ENCODE measurements around the gene CDCA3.

CDCA3 gene

GRCh38 chr12:6852651-6853354 lies 1.7 kb upstream of the CDCA3 start:
- peak; percentile 90 for DNase-seq

DNA sequence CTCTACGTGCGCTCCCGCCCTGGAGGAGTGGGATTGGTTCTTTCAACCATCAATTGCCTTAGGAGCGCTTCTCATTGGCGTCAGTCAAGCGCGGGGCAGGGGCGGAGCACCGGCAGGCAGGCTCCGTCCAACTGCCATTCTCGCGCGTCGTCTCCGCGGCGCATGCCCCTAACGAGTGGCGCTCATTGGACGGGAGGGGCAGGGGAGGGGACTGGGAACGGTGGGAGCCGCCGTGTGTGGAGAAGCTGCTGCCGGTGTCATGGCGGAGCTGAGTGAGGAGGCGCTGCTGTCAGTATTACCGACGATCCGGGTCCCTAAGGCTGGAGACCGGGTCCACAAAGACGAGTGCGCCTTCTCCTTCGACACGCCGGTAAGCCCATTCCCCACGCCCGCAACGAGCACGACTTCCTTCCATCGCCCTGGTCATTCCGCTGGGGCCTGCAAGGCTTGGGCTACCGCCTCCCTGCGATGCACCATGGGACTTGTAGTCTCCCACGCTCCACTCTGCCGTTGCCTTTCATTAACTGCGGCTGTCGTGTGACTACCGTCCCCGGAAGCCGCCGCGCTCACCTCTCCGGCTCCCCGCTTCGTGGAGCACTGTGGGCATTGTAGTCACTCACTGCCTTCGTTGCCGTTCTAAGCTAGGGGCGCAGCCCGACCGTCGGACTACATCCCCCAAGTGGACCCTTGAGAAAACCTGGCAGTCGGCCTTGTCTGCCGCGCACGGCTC lies 1.0 kb upstream of the CDCA3 start, which contains the start of gene USP5:
Gene USP5, plus strand, starts transcription at position 230 of the 730 bp plus-strand sequence. Its CDS starts 30 bp downstream, at position 260.
- peak; percentile 100 for DNase-seq

GRCh38 chr12:6850796-6851152 lies 312 bp downstream of the CDCA3 start:
- DNase-seq: no peak

- no peak for DNase-seq
Observed at GRCh38 chr12:6849976-6850560, 1.0 kb downstream of the CDCA3 start.

DNA sequence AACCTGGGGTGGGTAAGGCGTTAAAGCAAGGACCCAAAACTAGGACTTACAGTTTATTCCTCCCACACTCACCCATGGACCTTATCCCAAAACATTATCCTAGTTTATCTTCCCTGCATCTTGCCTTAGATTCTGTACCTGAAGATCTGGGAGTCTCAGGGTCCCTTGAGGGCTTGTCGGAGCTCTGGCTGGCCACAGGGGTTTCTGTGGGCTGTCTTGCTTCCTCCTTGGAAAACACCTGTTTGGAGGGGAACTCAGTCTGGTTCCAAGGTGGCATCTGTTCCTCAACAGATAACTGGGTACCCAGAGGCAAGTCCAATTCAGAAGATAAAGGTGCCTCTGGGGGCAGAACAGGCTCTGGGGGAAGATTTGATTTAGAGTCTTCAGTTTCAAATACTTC lies 1.7 kb downstream of the CDCA3 start:
- no peak for DNase-seq

- no peak for DNase-seq
Observed at GRCh38 chr12:6847676-6848075, 3.4 kb downstream of the CDCA3 start.

GRCh38 chr12:6846316-6846869 lies 4.7 kb downstream of the CDCA3 start:
- no peak for DNase-seq

- DNase-seq: no peak
Observed at GRCh38 chr12:6845395-6845794, 5.7 kb downstream of the CDCA3 start.

DNA sequence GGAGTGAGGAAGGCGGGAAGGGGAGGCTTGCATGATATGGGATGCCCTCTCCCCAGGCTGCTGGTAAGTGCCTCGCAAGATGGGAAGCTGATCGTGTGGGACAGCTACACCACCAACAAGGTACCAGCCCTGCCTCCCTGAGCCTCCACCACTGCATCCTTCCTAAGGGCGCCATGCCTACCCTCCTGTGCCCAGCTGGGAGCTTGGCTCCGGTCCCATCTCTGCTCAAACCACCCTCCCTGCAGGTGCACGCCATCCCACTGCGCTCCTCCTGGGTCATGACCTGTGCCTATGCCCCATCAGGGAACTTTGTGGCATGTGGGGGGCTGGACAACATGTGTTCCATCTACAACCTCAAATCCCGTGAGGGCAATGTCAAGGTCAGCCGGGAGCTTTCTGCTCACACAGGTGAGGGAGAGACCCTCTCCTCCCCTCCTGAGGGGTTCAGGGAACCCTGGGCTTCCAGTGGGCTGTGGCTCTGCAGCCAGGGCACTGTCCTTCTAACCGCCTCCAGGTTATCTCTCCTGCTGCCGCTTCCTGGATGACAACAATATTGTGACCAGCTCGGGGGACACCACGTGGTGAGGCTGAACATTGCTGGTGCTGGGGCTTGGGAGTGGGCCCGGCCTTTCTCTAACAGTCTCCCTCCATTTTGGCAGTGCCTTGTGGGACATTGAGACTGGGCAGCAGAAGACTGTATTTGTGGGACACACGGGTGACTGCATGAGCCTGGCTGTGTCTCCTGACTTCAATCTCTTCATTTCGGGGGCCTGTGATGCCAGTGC lies 7.8 kb downstream of the CDCA3 start:
- no peak for DNase-seq

- DNase-seq: no peak
Observed at GRCh38 chr12:6842075-6842474, 9.0 kb downstream of the CDCA3 start.

GRCh38 chr12:6840761-6841515 lies 10.1 kb downstream of the CDCA3 start, which contains the start of gene GNB3:
GNB3 (plus strand) TSS chr12:6840925; CDS start chr12:6841288, 363 bp downstream.
- DNase-seq: no peak

DNA sequence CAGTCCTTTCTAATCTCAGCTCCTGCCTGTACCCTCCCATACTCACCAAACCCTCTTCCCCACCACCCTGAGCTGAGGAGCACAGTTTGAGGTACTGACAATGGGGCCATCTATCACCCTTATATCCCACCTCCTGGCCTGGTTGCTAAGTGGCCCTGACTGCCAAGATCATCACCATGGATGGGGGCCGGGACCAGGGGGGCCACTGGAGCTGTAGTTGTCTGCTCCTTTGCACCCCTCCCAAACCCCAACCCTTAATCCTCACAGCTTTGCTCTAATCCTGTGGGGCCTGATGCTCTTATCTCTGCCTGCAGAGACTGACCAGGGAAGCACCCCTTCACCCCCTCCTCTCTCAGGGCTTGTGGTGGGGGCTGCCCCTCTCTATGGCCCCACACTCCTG lies 10.8 kb downstream of the CDCA3 start:
- DNase-seq: no peak

- no peak for DNase-seq
Observed at GRCh38 chr12:6839482-6840201, 11.4 kb downstream of the CDCA3 start.

GRCh38 chr12:6838854-6839253 lies 12.2 kb downstream of the CDCA3 start:
- DNase-seq: no peak

GRCh38 chr12:6837370-6838060 lies 13.6 kb downstream of the CDCA3 start:
- DNase-seq: no peak

- DNase-seq: no peak
Observed at GRCh38 chr12:6836851-6837250, 14.2 kb downstream of the CDCA3 start.

- no peak for DNase-seq
Observed at GRCh38 chr12:6834873-6835272, 16.2 kb downstream of the CDCA3 start.

DNA sequence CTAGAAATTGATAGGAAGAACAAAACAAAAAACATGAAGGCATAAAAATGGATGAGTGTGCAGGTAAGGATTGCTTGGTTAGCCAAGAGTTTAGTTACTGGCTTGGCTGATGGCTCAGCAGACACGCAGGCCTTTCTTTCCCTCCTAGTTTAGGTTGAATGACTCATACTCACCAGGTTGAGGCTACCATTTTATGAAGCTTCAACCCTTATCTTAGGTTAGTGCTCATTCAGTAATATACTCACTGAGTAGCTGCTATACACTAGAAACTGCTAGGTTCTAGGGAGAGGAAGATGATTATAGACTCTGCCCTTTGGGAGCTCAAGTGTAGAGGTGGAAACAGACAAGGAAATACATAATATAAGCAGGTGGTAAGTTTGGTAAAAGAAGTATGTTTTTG lies 16.8 kb downstream of the CDCA3 start:
- DNase-seq: no peak

GRCh38 chr12:6833189-6833890 lies 17.7 kb downstream of the CDCA3 start:
- DNase-seq: no peak

DNA sequence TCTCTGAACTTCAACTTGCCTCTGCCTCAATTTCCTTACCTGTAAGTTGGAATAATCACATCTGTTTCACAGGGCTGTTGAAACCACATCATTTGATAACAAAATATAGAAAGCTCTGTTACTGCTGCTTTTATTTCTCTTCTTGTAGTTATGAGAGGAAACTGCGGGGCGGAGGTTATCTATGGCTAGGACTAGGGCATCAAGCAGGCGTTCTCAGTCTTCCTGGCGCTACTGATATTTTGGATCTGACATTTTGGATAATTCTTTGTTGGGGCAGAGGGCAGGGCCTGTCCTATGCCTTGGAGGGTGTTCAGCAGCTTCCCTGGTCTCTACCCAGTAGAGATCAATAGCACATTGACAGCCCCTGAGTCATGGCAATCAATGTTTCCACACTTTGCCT lies 19.0 kb downstream of the CDCA3 start:
- no peak for DNase-seq
